Measurements from ENCODE around the gene PRLR.

PRLR gene

GRCh38 chr5:35214051-35214450 is 16.2 kb downstream of the PRLR start:
- TF ChIP-seq CSDC2 (CRISPR knock-in tag; IDR thresholded peaks at IDR 0.05) (no peak), ZFP30 (CRISPR knock-in tag; IDR thresholded peaks at IDR 0.05) (no peak), ZNF565 (CRISPR knock-in tag; conservative IDR thresholded peaks at IDR 0.05; ENCODE audit: low read depth) (no peak), ZFP3 (CRISPR knock-in tag; IDR thresholded peaks at IDR 0.05) (no peak), TSHZ2 (CRISPR knock-in tag; IDR thresholded peaks at IDR 0.05) (no peak)
- ATAC-seq, result no peak

- no peak for ATAC-seq
- TF ChIP-seq ARNTL (CRISPR knock-in tag; IDR thresholded peaks at IDR 0.05; ENCODE audit: borderline replicate concordance, low read depth) (no peak), TOX (CRISPR knock-in tag; IDR thresholded peaks at IDR 0.05; ENCODE audit: borderline replicate concordance) (no peak), RARB (CRISPR knock-in tag; IDR thresholded peaks at IDR 0.05) (no peak)
- TF ChIP-seq, protein P1, sequence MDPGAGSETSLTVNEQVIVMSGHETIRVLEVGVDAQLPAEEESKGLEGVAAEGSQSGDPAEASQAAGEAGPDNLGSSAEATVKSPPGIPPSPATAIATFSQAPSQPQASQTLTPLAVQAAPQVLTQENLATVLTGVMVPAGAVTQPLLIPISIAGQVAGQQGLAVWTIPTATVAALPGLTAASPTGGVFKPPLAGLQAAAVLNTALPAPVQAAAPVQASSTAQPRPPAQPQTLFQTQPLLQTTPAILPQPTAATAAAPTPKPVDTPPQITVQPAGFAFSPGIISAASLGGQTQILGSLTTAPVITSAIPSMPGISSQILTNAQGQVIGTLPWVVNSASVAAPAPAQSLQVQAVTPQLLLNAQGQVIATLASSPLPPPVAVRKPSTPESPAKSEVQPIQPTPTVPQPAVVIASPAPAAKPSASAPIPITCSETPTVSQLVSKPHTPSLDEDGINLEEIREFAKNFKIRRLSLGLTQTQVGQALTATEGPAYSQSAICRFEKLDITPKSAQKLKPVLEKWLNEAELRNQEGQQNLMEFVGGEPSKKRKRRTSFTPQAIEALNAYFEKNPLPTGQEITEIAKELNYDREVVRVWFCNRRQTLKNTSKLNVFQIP (CRISPR knock-in tag; IDR thresholded peaks at IDR 0.05; ENCODE audit: borderline replicate concordance, low read depth), result no peak
Measured at GRCh38 chr5:35213608-35214007, 16.7 kb downstream of the PRLR start.

GRCh38 chr5:35212122-35212982 is 17.9 kb downstream of the PRLR start:
- no peak for ATAC-seq
- TF ChIP-seq, protein P2, sequence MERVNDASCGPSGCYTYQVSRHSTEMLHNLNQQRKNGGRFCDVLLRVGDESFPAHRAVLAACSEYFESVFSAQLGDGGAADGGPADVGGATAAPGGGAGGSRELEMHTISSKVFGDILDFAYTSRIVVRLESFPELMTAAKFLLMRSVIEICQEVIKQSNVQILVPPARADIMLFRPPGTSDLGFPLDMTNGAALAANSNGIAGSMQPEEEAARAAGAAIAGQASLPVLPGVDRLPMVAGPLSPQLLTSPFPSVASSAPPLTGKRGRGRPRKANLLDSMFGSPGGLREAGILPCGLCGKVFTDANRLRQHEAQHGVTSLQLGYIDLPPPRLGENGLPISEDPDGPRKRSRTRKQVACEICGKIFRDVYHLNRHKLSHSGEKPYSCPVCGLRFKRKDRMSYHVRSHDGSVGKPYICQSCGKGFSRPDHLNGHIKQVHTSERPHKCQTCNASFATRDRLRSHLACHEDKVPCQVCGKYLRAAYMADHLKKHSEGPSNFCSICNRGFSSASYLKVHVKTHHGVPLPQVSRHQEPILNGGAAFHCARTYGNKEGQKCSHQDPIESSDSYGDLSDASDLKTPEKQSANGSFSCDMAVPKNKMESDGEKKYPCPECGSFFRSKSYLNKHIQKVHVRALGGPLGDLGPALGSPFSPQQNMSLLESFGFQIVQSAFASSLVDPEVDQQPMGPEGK (CRISPR knock-in tag; IDR thresholded peaks at IDR 0.05; ENCODE audit: borderline replicate concordance), result no peak
- no peak for TF ChIP-seq ZNF70 (CRISPR knock-in tag; IDR thresholded peaks at IDR 0.05)
- TF ChIP-seq ISL1 (CRISPR knock-in tag; IDR thresholded peaks at IDR 0.05), result no peak
- TF ChIP-seq, protein P3, sequence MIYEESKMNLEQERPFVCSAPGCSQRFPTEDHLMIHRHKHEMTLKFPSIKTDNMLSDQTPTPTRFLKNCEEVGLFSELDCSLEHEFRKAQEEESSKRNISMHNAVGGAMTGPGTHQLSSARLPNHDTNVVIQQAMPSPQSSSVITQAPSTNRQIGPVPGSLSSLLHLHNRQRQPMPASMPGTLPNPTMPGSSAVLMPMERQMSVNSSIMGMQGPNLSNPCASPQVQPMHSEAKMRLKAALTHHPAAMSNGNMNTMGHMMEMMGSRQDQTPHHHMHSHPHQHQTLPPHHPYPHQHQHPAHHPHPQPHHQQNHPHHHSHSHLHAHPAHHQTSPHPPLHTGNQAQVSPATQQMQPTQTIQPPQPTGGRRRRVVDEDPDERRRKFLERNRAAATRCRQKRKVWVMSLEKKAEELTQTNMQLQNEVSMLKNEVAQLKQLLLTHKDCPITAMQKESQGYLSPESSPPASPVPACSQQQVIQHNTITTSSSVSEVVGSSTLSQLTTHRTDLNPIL (CRISPR knock-in tag; IDR thresholded peaks at IDR 0.05; ENCODE audit: low read depth), result no peak
- no peak for TF ChIP-seq ESRRG (CRISPR knock-in tag; IDR thresholded peaks at IDR 0.05)
- no peak for TF ChIP-seq ZNF8 (CRISPR knock-in tag; IDR thresholded peaks at IDR 0.05)
- no peak for TF ChIP-seq PPARA (CRISPR knock-in tag; IDR thresholded peaks at IDR 0.05; ENCODE audit: borderline replicate concordance)

DNA sequence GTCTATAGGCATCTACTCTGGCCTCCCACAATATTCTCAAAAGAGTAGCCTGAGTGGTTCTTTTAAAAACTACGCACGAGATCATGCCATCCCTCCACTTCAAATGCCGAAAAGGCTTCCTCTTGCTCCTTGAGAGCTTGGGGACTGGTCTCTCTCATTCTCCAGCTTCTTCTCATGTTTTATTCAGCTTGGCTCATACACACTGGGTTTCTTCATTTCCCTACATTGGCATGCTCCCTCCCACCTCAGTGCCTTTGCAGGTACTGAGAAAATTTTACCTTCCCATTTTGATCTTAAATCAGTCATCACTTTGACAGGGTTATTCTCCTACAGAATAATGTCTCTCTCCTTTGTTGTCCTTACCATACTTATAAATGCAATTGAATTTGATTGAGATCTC is 20.4 kb downstream of the PRLR start:
- ATAC-seq, result no peak
- no peak for TF ChIP-seq ZNF565 (CRISPR knock-in tag; conservative IDR thresholded peaks at IDR 0.05; ENCODE audit: low read depth)
- no peak for TF ChIP-seq TOX (CRISPR knock-in tag; IDR thresholded peaks at IDR 0.05; ENCODE audit: borderline replicate concordance)
- TF ChIP-seq ZNF8 (CRISPR knock-in tag; IDR thresholded peaks at IDR 0.05), result no peak
- TF ChIP-seq GLIS3 (CRISPR knock-in tag; IDR thresholded peaks at IDR 0.05), result no peak
- TF ChIP-seq ESRRG (CRISPR knock-in tag; IDR thresholded peaks at IDR 0.05), result no peak
- TF ChIP-seq SNAI2 (CRISPR knock-in tag; IDR thresholded peaks at IDR 0.05), result no peak
- TF ChIP-seq CSRNP3 (CRISPR knock-in tag; IDR thresholded peaks at IDR 0.05), result no peak
- TF ChIP-seq CSDC2 (CRISPR knock-in tag; IDR thresholded peaks at IDR 0.05), result no peak
- TF ChIP-seq, protein P3 (CRISPR knock-in tag; IDR thresholded peaks at IDR 0.05; ENCODE audit: low read depth), result no peak
- TF ChIP-seq, protein P2 (CRISPR knock-in tag; IDR thresholded peaks at IDR 0.05; ENCODE audit: borderline replicate concordance), result no peak
- TF ChIP-seq ZNF70 (CRISPR knock-in tag; IDR thresholded peaks at IDR 0.05), result no peak
- TF ChIP-seq ARNTL (CRISPR knock-in tag; IDR thresholded peaks at IDR 0.05; ENCODE audit: borderline replicate concordance, low read depth), result no peak
- TF ChIP-seq ISL1 (CRISPR knock-in tag; IDR thresholded peaks at IDR 0.05), result no peak
- TF ChIP-seq, protein P1 (CRISPR knock-in tag; IDR thresholded peaks at IDR 0.05; ENCODE audit: borderline replicate concordance, low read depth), result no peak
- no peak for TF ChIP-seq ZFP3 (CRISPR knock-in tag; IDR thresholded peaks at IDR 0.05)

Measured in SK-N-SH treated with all-trans-retinoic acid at 6 μM for 48 hours (cell line).